Measurements from ENCODE around the gene RHD. TPM values are rescaled to one million over a fixed set of nuclear protein-coding genes. Genes with fewer than 3 reads are reported as not detected.

RHD gene
- total and polyA plus RNA-seq, 10 of the 15 experiments (the other 5 are each of a cell fraction or from before 2014, with no cell fraction given): 0.02 to 0.34 (median 0.18) TPM; not detected in 6

DNA sequence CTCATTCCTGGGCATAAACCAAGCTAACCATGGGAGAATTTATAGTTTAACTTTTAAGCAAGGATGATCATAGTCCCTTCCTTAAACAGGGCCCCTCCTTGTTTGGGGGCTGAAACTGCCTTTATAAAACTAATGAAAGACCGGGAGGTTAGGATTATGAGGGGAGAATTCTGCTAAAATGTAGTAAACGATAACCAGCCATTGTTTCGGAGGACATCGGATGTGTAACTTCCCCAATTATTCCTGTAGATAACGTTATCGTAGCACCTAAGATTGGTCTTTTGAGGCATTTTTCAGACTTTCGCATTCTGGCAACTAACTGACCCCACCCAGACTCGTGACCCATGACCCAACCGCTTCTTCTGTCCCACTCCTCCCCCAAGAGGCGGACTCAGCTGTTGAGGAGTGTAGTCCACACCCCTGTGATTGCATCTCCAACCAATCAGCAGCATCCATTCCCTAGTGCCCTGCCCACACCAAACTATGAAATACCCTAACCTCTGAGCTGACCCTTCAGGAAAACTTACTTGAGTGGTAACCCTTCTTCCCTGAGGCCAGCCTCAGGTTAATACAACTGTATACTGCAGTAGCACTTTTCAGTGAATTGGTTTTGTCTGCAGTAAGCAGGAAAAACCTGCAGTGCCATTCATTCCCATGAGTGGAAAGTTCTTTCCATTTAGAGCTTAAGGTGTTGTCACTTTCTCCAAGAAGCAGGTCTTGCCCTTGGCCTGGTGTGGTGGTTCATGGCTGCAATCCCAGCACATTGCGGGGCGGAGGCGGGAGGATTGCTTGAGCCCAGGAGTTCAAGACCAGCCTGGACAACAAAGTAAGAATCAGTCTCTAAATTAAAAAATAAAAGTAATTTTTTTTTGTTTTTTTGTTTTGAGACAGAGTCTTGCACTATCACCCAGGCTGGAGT, 39.2 kb upstream of the RHD start (continued):
- TF ChIP-seq MTA3 (IDR thresholded peaks at IDR 0.05; ENCODE audit: borderline replicate concordance, low read length): no peak
- no peak for TF ChIP-seq SPI1 (IDR thresholded peaks at IDR 0.05; ENCODE audit: borderline replicate concordance, insufficient read depth, low read depth, low read length)
- TF ChIP-seq, protein P1, sequence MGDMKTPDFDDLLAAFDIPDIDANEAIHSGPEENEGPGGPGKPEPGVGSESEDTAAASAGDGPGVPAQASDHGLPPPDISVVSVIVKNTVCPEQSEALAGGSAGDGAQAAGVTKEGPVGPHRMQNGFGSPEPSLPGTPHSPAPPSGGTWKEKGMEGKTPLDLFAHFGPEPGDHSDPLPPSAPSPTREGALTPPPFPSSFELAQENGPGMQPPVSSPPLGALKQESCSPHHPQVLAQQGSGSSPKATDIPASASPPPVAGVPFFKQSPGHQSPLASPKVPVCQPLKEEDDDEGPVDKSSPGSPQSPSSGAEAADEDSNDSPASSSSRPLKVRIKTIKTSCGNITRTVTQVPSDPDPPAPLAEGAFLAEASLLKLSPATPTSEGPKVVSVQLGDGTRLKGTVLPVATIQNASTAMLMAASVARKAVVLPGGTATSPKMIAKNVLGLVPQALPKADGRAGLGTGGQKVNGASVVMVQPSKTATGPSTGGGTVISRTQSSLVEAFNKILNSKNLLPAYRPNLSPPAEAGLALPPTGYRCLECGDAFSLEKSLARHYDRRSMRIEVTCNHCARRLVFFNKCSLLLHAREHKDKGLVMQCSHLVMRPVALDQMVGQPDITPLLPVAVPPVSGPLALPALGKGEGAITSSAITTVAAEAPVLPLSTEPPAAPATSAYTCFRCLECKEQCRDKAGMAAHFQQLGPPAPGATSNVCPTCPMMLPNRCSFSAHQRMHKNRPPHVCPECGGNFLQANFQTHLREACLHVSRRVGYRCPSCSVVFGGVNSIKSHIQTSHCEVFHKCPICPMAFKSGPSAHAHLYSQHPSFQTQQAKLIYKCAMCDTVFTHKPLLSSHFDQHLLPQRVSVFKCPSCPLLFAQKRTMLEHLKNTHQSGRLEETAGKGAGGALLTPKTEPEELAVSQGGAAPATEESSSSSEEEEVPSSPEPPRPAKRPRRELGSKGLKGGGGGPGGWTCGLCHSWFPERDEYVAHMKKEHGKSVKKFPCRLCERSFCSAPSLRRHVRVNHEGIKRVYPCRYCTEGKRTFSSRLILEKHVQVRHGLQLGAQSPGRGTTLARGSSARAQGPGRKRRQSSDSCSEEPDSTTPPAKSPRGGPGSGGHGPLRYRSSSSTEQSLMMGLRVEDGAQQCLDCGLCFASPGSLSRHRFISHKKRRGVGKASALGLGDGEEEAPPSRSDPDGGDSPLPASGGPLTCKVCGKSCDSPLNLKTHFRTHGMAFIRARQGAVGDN (IDR thresholded peaks at IDR 0.05): no peak
- TF ChIP-seq MEF2A (IDR thresholded peaks at IDR 0.05; ENCODE audit: insufficient read depth, low read depth, low read length): no peak
- TF ChIP-seq TARDBP (IDR thresholded peaks at IDR 0.05; ENCODE audit: borderline replicate concordance): no peak
- TF ChIP-seq CREB1 (IDR thresholded peaks at IDR 0.05; ENCODE audit: low read depth): no peak; the same call in 1 of the 2 replicates
- 0 out of 2 replicates have a peak, but pooled peaks have one; percentile 31 for TF ChIP-seq MTA2 (IDR thresholded peaks at IDR 0.05; ENCODE audit: low read depth)
- no peak for TF ChIP-seq PAX5 (IDR thresholded peaks at IDR 0.05; ENCODE audit: borderline replicate concordance, low read depth, low read length)
- TF ChIP-seq, protein P2, sequence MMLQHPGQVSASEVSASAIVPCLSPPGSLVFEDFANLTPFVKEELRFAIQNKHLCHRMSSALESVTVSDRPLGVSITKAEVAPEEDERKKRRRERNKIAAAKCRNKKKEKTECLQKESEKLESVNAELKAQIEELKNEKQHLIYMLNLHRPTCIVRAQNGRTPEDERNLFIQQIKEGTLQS (IDR thresholded peaks at IDR 0.05; ENCODE audit: borderline replicate concordance, extremely low read depth, low read depth, low read length): no peak
- no peak for TF ChIP-seq HDAC6 (IDR thresholded peaks at IDR 0.05; ENCODE audit: unreplicated experiment)
